Glomerular endothelial cell (primary cell): ENCODE results near the gene CAPN7. TPM values are rescaled to one million over a fixed set of nuclear protein-coding genes. Genes with fewer than 3 reads are reported as not detected.

Source experiments
- DNase-seq: peaks from one replicate; pipeline ENCODE4 v3.0.0-alpha.2; 2011; ENCODE audit warnings: low read depth, low spot score; ENCODE audit errors: extremely low read depth
- total RNA-seq: library from RNA; depleted of rRNA; stranded (reverse); fragments of >200 nt; gene quantifications from 2 replicates; pipeline ENCODE4 v1.2.3, GENCODE V29; 2015

Gene CAPN7
- total RNA-seq, 1 donor from 2014 or later: 28.4 TPM

- no peak for DNase-seq
Observed at GRCh38 chr3:15243822-15244482, 37.9 kb downstream of the CAPN7 start.

- DNase-seq: no peak
Observed at GRCh38 chr3:15246186-15246585, 40.1 kb downstream of the CAPN7 start.

- DNase-seq: no peak
Observed at GRCh38 chr3:15253023-15253697, 47.1 kb downstream of the CAPN7 start.

GRCh38 chr3:15255215-15255614 is 49.2 kb downstream of the CAPN7 start:
- DNase-seq: no peak

GRCh38 chr3:15256861-15257341 is 50.9 kb downstream of the CAPN7 start:
- DNase-seq: no peak

GRCh38 chr3:15258720-15259119 is 52.7 kb downstream of the CAPN7 start:
- no peak for DNase-seq

- DNase-seq: no peak
Observed at GRCh38 chr3:15260531-15260930, 54.5 kb downstream of the CAPN7 start.

GRCh38 chr3:15261274-15261673 is 55.2 kb downstream of the CAPN7 start:
- no peak for DNase-seq

- DNase-seq: no peak
Observed at GRCh38 chr3:15262021-15262420, 56.0 kb downstream of the CAPN7 start.

- no peak for DNase-seq
Observed at GRCh38 chr3:15263120-15263519, 57.1 kb downstream of the CAPN7 start.

- DNase-seq: no peak
Observed at GRCh38 chr3:15263926-15264325, 57.9 kb downstream of the CAPN7 start.

- no peak for DNase-seq
Observed at GRCh38 chr3:15264486-15264885, 58.4 kb downstream of the CAPN7 start.

GRCh38 chr3:15265655-15266509 is 59.8 kb downstream of the CAPN7 start:
- DNase-seq: no peak

GRCh38 chr3:15266510-15267376 is 60.7 kb downstream of the CAPN7 start:
- no peak for DNase-seq

- DNase-seq: no peak
Observed at GRCh38 chr3:15267502-15267901, 61.5 kb downstream of the CAPN7 start.

- peak; percentile 71 for DNase-seq
Observed at GRCh38 chr3:15268033-15268631, 62.1 kb downstream of the CAPN7 start.

- peak; percentile 64 for DNase-seq
Observed at GRCh38 chr3:15269091-15269989, 63.3 kb downstream of the CAPN7 start.

- DNase-seq: no peak
Observed at GRCh38 chr3:15271030-15271429, 65.0 kb downstream of the CAPN7 start.

- DNase-seq: no peak
Observed at GRCh38 chr3:15271785-15272381, 65.8 kb downstream of the CAPN7 start.
